Panc1 (cell line): ENCODE measurements around the gene INCA1. TPM values are rescaled to one million over a fixed set of nuclear protein-coding genes. Genes with fewer than 3 reads are reported as not detected.

ENCODE experiments used
- ATAC-seq: fragments of 200-7000 bp; cut with Tn5 transposase; 2 replicates; pipeline ENCODE4 v1.9.1; 2020; ENCODE audit warnings: mild to moderate bottlenecking, moderate library complexity
- BruUV-seq: library from RNA; stranded (reverse); fragments of 400-500 nt; replicated peaks from 2 replicates; lab custom pipeline; 2021; lab: Mats Ljungman, UMichigan
- CTCF ChIA-PET: fragments of 300-600 bp; sonication (Branson Sonifier 250); formaldehyde crosslinking; loops from one replicate; lab custom pipeline; 2022; ENCODE audit warnings: antibody characterized with exemption; lab: Charles Lee
- POLR2A ChIA-PET: fragments of 300-600 bp; sonication (Branson Sonifier 250); formaldehyde crosslinking; loops from one replicate; lab custom pipeline; 2022; ENCODE audit warnings: antibody characterized with exemption; lab: Charles Lee
- DNase-seq: peaks from one replicate; pipeline ENCODE4 v3.0.0-alpha.2; 2010; ENCODE audit warnings: low read depth, low spot score
- H3K27ac ChIP-seq: 2 replicates; pipeline ENCODE4 v1.5.1; 2011; ENCODE audit warnings: mild to moderate bottlenecking, low read length, inconsistent platforms
- H3K27me3 ChIP-seq: fragments of 200-500 bp; sonication (Bioruptor generic); 2 replicates; pipeline ENCODE4 v1.6.0; 2014; ENCODE audit warnings: low read length, inconsistent platforms; ENCODE audit not compliant: control insufficient read depth, insufficient read depth
- H3K36me3 ChIP-seq: fragments of 200-500 bp; sonication (Bioruptor generic); 2 replicates; pipeline ENCODE4 v1.5.1; 2014; ENCODE audit warnings: inconsistent platforms, mild to moderate bottlenecking, low read length, moderate library complexity; ENCODE audit not compliant: control insufficient read depth, insufficient read depth
- H3K4me1 ChIP-seq: 2 replicates; pipeline ENCODE4 v1.5.1; 2011; ENCODE audit warnings: inconsistent platforms, mild to moderate bottlenecking, low read length, moderate library complexity; ENCODE audit not compliant: control insufficient read depth, insufficient read depth
- H3K4me3 ChIP-seq, 2 experiments: 2 replicates each; pipeline ENCODE4 v1.5.1; 2011 to 2012; ENCODE audit warnings: low read depth in 2 of 2, low read length in 2 of 2, mild to moderate bottlenecking in 2 of 2, inconsistent platforms in 1 of 2, moderate library complexity in 1 of 2
- H3K9me3 ChIP-seq: fragments of 200-500 bp; sonication (Bioruptor generic); 2 replicates; pipeline ENCODE4 v1.5.1; 2014; ENCODE audit warnings: low read depth, mild to moderate bottlenecking, inconsistent platforms, low read length, moderate library complexity; ENCODE audit not compliant: control insufficient read depth, insufficient read depth
- POLR2AphosphoS5 ChIP-seq: IDR thresholded peaks from 2 replicates; pipeline ENCODE4 v1.6.1; 2012; ENCODE audit warnings: mild to moderate bottlenecking, low read depth, low read length, moderate library complexity
- REST ChIP-seq, 2 experiments: IDR thresholded peaks; 2 replicates each; pipeline ENCODE4 v1.6.1; 2011 to 2012; ENCODE audit warnings: low read depth in 2 of 2, control low read depth in 1 of 2, low read length in 1 of 2, mild to moderate bottlenecking in 1 of 2, moderate library complexity in 1 of 2; ENCODE audit not compliant: insufficient read depth in 1 of 2
- SIN3A ChIP-seq: IDR thresholded peaks from 2 replicates; pipeline ENCODE4 v1.6.1; 2012; ENCODE audit warnings: low read depth, mild to moderate bottlenecking, low read length, moderate library complexity, borderline replicate concordance; ENCODE audit not compliant: insufficient read depth
- TCF7L2 ChIP-seq: IDR thresholded peaks from 2 replicates; pipeline ENCODE4 v1.6.1; 2011; ENCODE audit warnings: mild to moderate bottlenecking, low read depth, low read length, inconsistent platforms
- in situ Hi-C: cut with HindIII; loops from 2 replicates; pipeline ENCODE4 v1.10.0; 2016; ENCODE audit warnings: low sequenced_read_pairs, low pct_unique_long_range_greater_than_20kb
- intact Hi-C: fragments of 100-400 bp; cut with micrococcal nuclease; formaldehyde crosslinking; loops from one replicate; pipeline ENCODE4 v1.10.0; 2022; ENCODE audit not compliant: unreplicated experiment
- microRNA-seq: library from miRNA; unstranded; fragments of <30 nt; microRNA quantifications from one replicate; pipeline ENCODE4 v1.1.0, GENCODE V29; 2020; ENCODE audit not compliant: unreplicated experiment
- total RNA-seq: library from RNA; stranded (reverse); gene quantifications from one replicate; pipeline ENCODE4 v1.2.1, GENCODE V29; 2021; ENCODE audit not compliant: unreplicated experiment
- TF ChIP-seq, protein P1 (sequence below): fragments of 450-650 bp; IDR thresholded peaks from 2 replicates; pipeline ENCODE4 v1.5.1; 2017; ENCODE audit warnings: mild to moderate bottlenecking

The INCA1 gene
- total RNA-seq, 1 experiment from 2014 or later, result 1.7 TPM

DNA sequence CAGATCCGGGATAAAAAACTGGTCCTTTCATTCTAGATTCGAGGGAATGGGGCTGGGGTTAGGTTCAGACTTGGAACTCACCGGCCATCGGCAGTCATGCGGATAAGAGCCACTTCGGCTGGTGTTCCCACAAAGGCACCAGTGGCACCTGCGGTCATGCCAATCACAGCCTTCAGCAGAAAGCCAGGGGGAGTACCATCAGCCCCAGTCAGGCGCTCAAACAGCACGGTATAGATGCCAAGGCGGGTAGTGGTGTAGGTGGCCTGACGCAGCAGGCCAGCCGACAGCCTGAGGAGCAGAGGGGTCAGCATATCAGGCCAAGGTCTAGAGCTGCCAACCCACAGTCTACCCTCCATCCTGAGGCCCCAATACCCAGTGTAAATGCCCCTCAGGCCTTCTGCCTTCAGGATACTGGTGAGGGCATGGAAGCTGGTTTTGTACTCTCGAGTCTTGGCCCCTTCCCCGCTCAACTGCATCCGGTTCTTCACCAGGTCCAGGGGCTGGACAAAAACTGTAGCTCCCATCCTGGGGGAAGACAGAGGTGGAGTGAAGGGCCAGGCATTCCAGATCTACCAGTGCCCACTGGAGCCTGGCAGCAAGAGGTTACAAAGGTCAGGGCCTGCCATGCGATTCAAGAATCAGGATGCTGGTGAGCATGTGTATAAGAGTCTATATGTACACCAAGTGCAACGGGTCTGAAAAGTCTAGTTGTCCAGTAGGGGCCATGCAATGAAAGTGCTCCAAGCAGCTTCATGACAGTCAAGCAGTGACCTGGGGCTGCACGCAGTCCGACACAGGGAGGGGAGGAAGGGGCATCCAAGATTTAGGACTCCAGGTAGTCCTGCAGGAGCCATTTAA, 58.4 kb downstream of the INCA1 start:
- peak overlapping the region; percentile 90 to 92 for H3K4me3 ChIP-seq
- no TSS peak for BruUV-seq
- TF ChIP-seq REST (IDR thresholded peaks at IDR 0.05; ENCODE audit: insufficient read depth in 1 of 2, low read depth in 2 of 2, low read length in 1 of 2) (no peak), POLR2AphosphoS5 (no peak), SIN3A (no peak), TCF7L2 (no peak)
- TF ChIP-seq, protein P1, sequence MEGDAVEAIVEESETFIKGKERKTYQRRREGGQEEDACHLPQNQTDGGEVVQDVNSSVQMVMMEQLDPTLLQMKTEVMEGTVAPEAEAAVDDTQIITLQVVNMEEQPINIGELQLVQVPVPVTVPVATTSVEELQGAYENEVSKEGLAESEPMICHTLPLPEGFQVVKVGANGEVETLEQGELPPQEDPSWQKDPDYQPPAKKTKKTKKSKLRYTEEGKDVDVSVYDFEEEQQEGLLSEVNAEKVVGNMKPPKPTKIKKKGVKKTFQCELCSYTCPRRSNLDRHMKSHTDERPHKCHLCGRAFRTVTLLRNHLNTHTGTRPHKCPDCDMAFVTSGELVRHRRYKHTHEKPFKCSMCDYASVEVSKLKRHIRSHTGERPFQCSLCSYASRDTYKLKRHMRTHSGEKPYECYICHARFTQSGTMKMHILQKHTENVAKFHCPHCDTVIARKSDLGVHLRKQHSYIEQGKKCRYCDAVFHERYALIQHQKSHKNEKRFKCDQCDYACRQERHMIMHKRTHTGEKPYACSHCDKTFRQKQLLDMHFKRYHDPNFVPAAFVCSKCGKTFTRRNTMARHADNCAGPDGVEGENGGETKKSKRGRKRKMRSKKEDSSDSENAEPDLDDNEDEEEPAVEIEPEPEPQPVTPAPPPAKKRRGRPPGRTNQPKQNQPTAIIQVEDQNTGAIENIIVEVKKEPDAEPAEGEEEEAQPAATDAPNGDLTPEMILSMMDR, result no peak
- ChIA-PET CTCF (no interaction called here), POLR2A (no interaction called here)
- ATAC-seq (no peak), DNase-seq (no peak)
- peaks cover 16% of the 10 kb centered on the region for H3K4me1 ChIP-seq
- in situ Hi-C loops, result no loop called here
- H3K9me3 ChIP-seq, result no peaks in the 10 kb centered on the region
- no peaks in the 10 kb centered on the region for H3K27me3 ChIP-seq
- peak overlapping the region; percentile 87 for H3K27ac ChIP-seq
- H3K36me3 ChIP-seq, result peaks cover 11% of the 10 kb centered on the region
- intact Hi-C loops, result no loop called here

Small RNA genes lying within 50 kb of the gene (microRNA-seq; reads per million reads assigned to microRNA genes)
- gene MIR6864 (not detected), gene MIR6865 (not detected)

Other genes with a start within 250 kb of the INCA1 start
- not detected for gene TM4SF5, start 225.6 kb downstream of the INCA1 start, total RNA-seq
- gene VMO1, start 211.2 kb downstream of the INCA1 start, total RNA-seq, result 0.49 TPM
- gene GLTPD2, start 208.6 kb downstream of the INCA1 start, total RNA-seq, result not detected
- 156 TPM for gene PSMB6, start 201.4 kb downstream of the INCA1 start, total RNA-seq
- 40.2 TPM for gene PLD2, start 190.4 kb downstream of the INCA1 start, total RNA-seq
- gene MINK1, start 164.2 kb downstream of the INCA1 start, total RNA-seq, result 78.2 TPM
- gene C17orf107, start 98.0 kb downstream of the INCA1 start, total RNA-seq, result 2.4 TPM
- gene CHRNE, start 94.4 kb downstream of the INCA1 start, total RNA-seq, result 0.13 TPM
- gene GP1BA, start 65.2 kb downstream of the INCA1 start, total RNA-seq, result 0.15 TPM
- gene SLC25A11, start 57.5 kb downstream of the INCA1 start, total RNA-seq, result 65.9 TPM
- 95.8 TPM for gene RNF167, start 57.3 kb downstream of the INCA1 start, total RNA-seq
- 1,074 TPM for gene PFN1, start 49.0 kb downstream of the INCA1 start, total RNA-seq
- gene ENO3, start 46.4 kb downstream of the INCA1 start, total RNA-seq, result 23.4 TPM
- gene SPAG7, start 29.7 kb downstream of the INCA1 start, total RNA-seq, result 43.4 TPM
- gene CAMTA2, start 9.8 kb downstream of the INCA1 start, total RNA-seq, result 22.7 TPM
- 117 TPM for gene KIF1C, start 428 bp upstream of the INCA1 start, total RNA-seq
- gene SLC52A1, start 37.9 kb upstream of the INCA1 start, total RNA-seq, result 0.54 TPM
- not detected for gene ZFP3, start 80.9 kb upstream of the INCA1 start, total RNA-seq
- gene ZNF232, start 114.4 kb upstream of the INCA1 start, total RNA-seq, result 8.7 TPM
- gene USP6, start 118.5 kb upstream of the INCA1 start, total RNA-seq, result 0.08 TPM
- 5.6 TPM for gene ZNF594, start 194.3 kb upstream of the INCA1 start, total RNA-seq
- gene SCIMP, start 237.3 kb upstream of the INCA1 start, total RNA-seq, result not detected